ENCODE measurements around the gene SEC24D. TPM values are rescaled to one million over a fixed set of nuclear protein-coding genes. Genes with fewer than 3 reads are reported as not detected.

The SEC24D gene
- total RNA-seq, 1 experiment from 2014 or later, result 14.4 TPM

GRCh38 chr4:118716304-118716703, 119.6 kb downstream of the SEC24D start:
- H2AFZ ChIP-seq (ENCODE audit: low read length), result no peak overlapping the region

GRCh38 chr4:118714682-118715081, 121.2 kb downstream of the SEC24D start:
- no peaks in the 10 kb centered on the region for H3K79me2 ChIP-seq (ENCODE audit: low read length)
- no peaks in the 10 kb centered on the region for H3F3A ChIP-seq (ENCODE audit: low read length, unreplicated experiment)
- no peak for TF ChIP-seq CTCF (conservative IDR thresholded peaks at IDR 0.05; ENCODE audit: low read depth, low read length)
- no peak for TF ChIP-seq EZH2 (IDR thresholded peaks at IDR 0.05; ENCODE audit: low read length, unreplicated experiment)
- TF ChIP-seq EZH2phosphoT487 (IDR thresholded peaks at IDR 0.05; ENCODE audit: borderline replicate concordance, low read length), result no peak
- H3K4me2 ChIP-seq (ENCODE audit: low read length), result no peak overlapping the region
- ChIA-PET CTCF (no interaction called here), POLR2A (ENCODE audit: unreplicated experiment) (no interaction called here)
- H3K9me2 ChIP-seq (replicated peaks; ENCODE audit: low read length), result no peaks in the 10 kb centered on the region
- DNase-seq (no peak), ATAC-seq (no peak)
- intact Hi-C loops (cut with micrococcal nuclease), result no loop called here
- H3K4me1 ChIP-seq (ENCODE audit: insufficient read depth, low read length), result peaks cover 8% of the 10 kb centered on the region
- no peaks in the 10 kb centered on the region for H3K9me3 ChIP-seq (ENCODE audit: low read length)
- no peak overlapping the region for H3K4me3 ChIP-seq (ENCODE audit: low read length)
- H2AFZ ChIP-seq (ENCODE audit: low read length), result no peak overlapping the region
- no TSS peak for BruUV-seq (replicated peaks)
- H3K9ac ChIP-seq (ENCODE audit: low read length), result no peak overlapping the region
- no peaks in the 10 kb centered on the region for H4K20me1 ChIP-seq (ENCODE audit: low read length)
- no peak overlapping the region for H3K27ac ChIP-seq (ENCODE audit: low read length)
- H3K27me3 ChIP-seq (ENCODE audit: low read length), result no peaks in the 10 kb centered on the region
- H3K36me3 ChIP-seq (ENCODE audit: low read depth, low read length), result peaks cover 12% of the 10 kb centered on the region

More at GRCh38 chr4:118716304-118716703, 119.6 kb downstream of the SEC24D start:
- POLR2A ChIA-PET (ENCODE audit: unreplicated experiment), result no interaction called here
- no peaks in the 10 kb centered on the region for H3K27me3 ChIP-seq (ENCODE audit: low read length)
- 0 out of 2 replicates have a peak, but pooled peaks cover 4% of the 10 kb centered on the region for H3K36me3 ChIP-seq (ENCODE audit: low read depth, low read length)
- no peaks in the 10 kb centered on the region for H3K9me3 ChIP-seq (ENCODE audit: low read length)
- H3K79me2 ChIP-seq (ENCODE audit: low read length), result no peaks in the 10 kb centered on the region
- H3K9me2 ChIP-seq (replicated peaks; ENCODE audit: low read length), result no peaks in the 10 kb centered on the region
- intact Hi-C loops (cut with micrococcal nuclease), result no loop called here
- CTCF ChIA-PET, result no interaction called here
- H3K4me2 ChIP-seq (ENCODE audit: low read length), result no peak overlapping the region
- BruUV-seq (replicated peaks), result no TSS peak
- no peak overlapping the region for H3K9ac ChIP-seq (ENCODE audit: low read length)
- no peak for DNase-seq
- H3K27ac ChIP-seq (ENCODE audit: low read length), result no peak overlapping the region
- H3K4me1 ChIP-seq (ENCODE audit: insufficient read depth, low read length), result peaks cover 8% of the 10 kb centered on the region
- no peak overlapping the region for H3K4me3 ChIP-seq (ENCODE audit: low read length)
- H4K20me1 ChIP-seq (ENCODE audit: low read length), result no peaks in the 10 kb centered on the region
- no peak for TF ChIP-seq EZH2 (IDR thresholded peaks at IDR 0.05; ENCODE audit: low read length, unreplicated experiment)
- no peak for TF ChIP-seq EZH2phosphoT487 (IDR thresholded peaks at IDR 0.05; ENCODE audit: borderline replicate concordance, low read length)
- no peak for TF ChIP-seq CTCF (conservative IDR thresholded peaks at IDR 0.05; ENCODE audit: low read depth, low read length)
- H3F3A ChIP-seq (ENCODE audit: low read length, unreplicated experiment), result no peaks in the 10 kb centered on the region
- no peak for ATAC-seq

- no peak for TF ChIP-seq EZH2 (IDR thresholded peaks at IDR 0.05; ENCODE audit: low read length, unreplicated experiment)
- no peak for TF ChIP-seq EZH2phosphoT487 (IDR thresholded peaks at IDR 0.05; ENCODE audit: borderline replicate concordance, low read length)
- TF ChIP-seq CTCF (conservative IDR thresholded peaks at IDR 0.05; ENCODE audit: low read depth, low read length), result no peak
- ATAC-seq, result no peak
- H3K9me3 ChIP-seq (ENCODE audit: low read length), result no peaks in the 10 kb centered on the region
- no peak for DNase-seq
- no peak overlapping the region for H2AFZ ChIP-seq (ENCODE audit: low read length)
- no peak overlapping the region for H3K4me3 ChIP-seq (ENCODE audit: low read length)
- H4K20me1 ChIP-seq (ENCODE audit: low read length), result no peaks in the 10 kb centered on the region
- ChIA-PET POLR2A (ENCODE audit: unreplicated experiment) (no interaction called here), CTCF (no interaction called here)
- no peaks in the 10 kb centered on the region for H3F3A ChIP-seq (ENCODE audit: low read length, unreplicated experiment)
- peaks cover 12% of the 10 kb centered on the region for H3K36me3 ChIP-seq (ENCODE audit: low read depth, low read length)
- no peaks in the 10 kb centered on the region for H3K27me3 ChIP-seq (ENCODE audit: low read length)
- H3K9ac ChIP-seq (ENCODE audit: low read length), result no peak overlapping the region
- no peaks in the 10 kb centered on the region for H3K79me2 ChIP-seq (ENCODE audit: low read length)
- H3K4me2 ChIP-seq (ENCODE audit: low read length), result no peak overlapping the region
- no peak overlapping the region for H3K27ac ChIP-seq (ENCODE audit: low read length)
- intact Hi-C loops (cut with micrococcal nuclease), result no loop called here
- no peaks in the 10 kb centered on the region for H3K9me2 ChIP-seq (replicated peaks; ENCODE audit: low read length)
- no peaks in the 10 kb centered on the region for H3K4me1 ChIP-seq (ENCODE audit: insufficient read depth, low read length)
- no TSS peak for BruUV-seq (replicated peaks)
These were observed 123.1 kb downstream of the SEC24D start for GRCh38 chr4:118712872-118713271.

Measured in PC-3 (cell line).